IMR-90 (cell line): ENCODE results near the gene MTMR1. TPM values are rescaled to one million over a fixed set of nuclear protein-coding genes. Genes with fewer than 3 reads are reported as not detected.

Experiments
- ATAC-seq: fragments of 200-7000 bp; cut with Tn5 transposase; 2 replicates; pipeline ENCODE4 v1.9.1; 2020; ENCODE audit warnings: low read depth, mild to moderate bottlenecking, moderate library complexity
- BruUV-seq: library from RNA; stranded (reverse); fragments of 400-500 nt; replicated peaks from 2 replicates; lab custom pipeline; 2021; lab: Mats Ljungman, UMichigan
- CTCF ChIA-PET: fragments of 300-600 bp; formaldehyde crosslinking; extraction: SDS; loops from one replicate; lab custom pipeline; 2021; ENCODE audit warnings: antibody characterized with exemption; lab: Yijun Ruan, JAX
- POLR2A ChIA-PET: fragments of 300-600 bp; sonication (Branson Sonifier 250); formaldehyde crosslinking; loops from one replicate; lab custom pipeline; 2022; ENCODE audit warnings: antibody characterized with exemption; ENCODE audit not compliant: unreplicated experiment; lab: Charles Lee
- DNase-seq: peaks from one replicate; pipeline ENCODE4 v3.0.0; 2013
- H2AFZ ChIP-seq: replicated peaks from 2 replicates; pipeline ENCODE3; 2013; ENCODE audit warnings: low read length, mild to moderate bottlenecking; ENCODE audit not compliant: poor library complexity
- H2AK5ac ChIP-seq: 2 replicates; pipeline ENCODE4 v1.6.1; 2013; ENCODE audit warnings: low read depth, low read length, inconsistent platforms
- H2AK9ac ChIP-seq: replicated peaks from 2 replicates; pipeline ENCODE3; 2013; ENCODE audit warnings: mild to moderate bottlenecking, low read depth, low read length, moderate library complexity; ENCODE audit not compliant: poor library complexity
- H2BK120ac ChIP-seq: 2 replicates; pipeline ENCODE4 v1.6.1; 2013; ENCODE audit warnings: low read depth, low read length, inconsistent platforms
- H2BK15ac ChIP-seq: 3 replicates; pipeline ENCODE4 v1.6.1; 2013; ENCODE audit warnings: low read depth, low read length, inconsistent platforms
- H2BK20ac ChIP-seq: 2 replicates; pipeline ENCODE4 v1.6.1; 2013; ENCODE audit warnings: low read depth, mild to moderate bottlenecking, inconsistent platforms, low read length, moderate library complexity
- H2BK5ac ChIP-seq: 2 replicates; pipeline ENCODE4 v1.6.1; 2013; ENCODE audit warnings: mild to moderate bottlenecking, low read depth, low read length, inconsistent platforms; ENCODE audit not compliant: poor library complexity, severe bottlenecking
- H3K14ac ChIP-seq: replicated peaks from 2 replicates; pipeline ENCODE4 v1.6.1; 2013; ENCODE audit warnings: low read depth, low read length, inconsistent platforms
- H3K18ac ChIP-seq: 2 replicates; pipeline ENCODE4 v1.6.1; 2013; ENCODE audit warnings: low read depth, low read length, control low read depth
- H3K23ac ChIP-seq: 2 replicates; pipeline ENCODE4 v1.6.1; 2013; ENCODE audit warnings: low read depth, low read length, inconsistent platforms
- H3K27ac ChIP-seq: 2 replicates; pipeline ENCODE4 v1.5.1; 2013; ENCODE audit warnings: mild to moderate bottlenecking, control low read depth, low read length; ENCODE audit not compliant: insufficient read depth
- H3K27me3 ChIP-seq: 2 replicates; pipeline ENCODE4 v1.6.1; 2013; ENCODE audit warnings: low read length; ENCODE audit not compliant: control insufficient read depth, insufficient read depth
- H3K36me3 ChIP-seq: 2 replicates; pipeline ENCODE4 v1.6.1; 2013; ENCODE audit warnings: low read length, mixed read lengths; ENCODE audit not compliant: control insufficient read depth, insufficient read depth
- H3K4ac ChIP-seq: 2 replicates; pipeline ENCODE4 v1.6.1; 2013; ENCODE audit warnings: low read depth, low read length, inconsistent platforms
- H3K4me1 ChIP-seq: 2 replicates; pipeline ENCODE4 v1.6.1; 2013; ENCODE audit warnings: low read length, mixed read lengths; ENCODE audit not compliant: control insufficient read depth, insufficient read depth
- H3K4me2 ChIP-seq: 2 replicates; pipeline ENCODE4 v1.6.1; 2013; ENCODE audit warnings: low read depth, mild to moderate bottlenecking, control low read depth, low read length, moderate library complexity
- H3K4me3 ChIP-seq: 2 replicates; pipeline ENCODE4 v1.5.1; 2013; ENCODE audit warnings: low read depth, mild to moderate bottlenecking, control low read depth, low read length, moderate library complexity; ENCODE audit not compliant: insufficient read depth
- H3K56ac ChIP-seq: 2 replicates; pipeline ENCODE4 v1.6.1; 2013; ENCODE audit warnings: low read length, inconsistent platforms; ENCODE audit not compliant: insufficient read depth; ENCODE audit errors: extremely low read depth
- H3K79me1 ChIP-seq, 2 experiments: 2 replicates each; pipeline ENCODE4 v1.6.1; 2013; ENCODE audit warnings: low read length in 2 of 2, inconsistent platforms in 1 of 2, low read depth in 1 of 2
- H3K9ac ChIP-seq: 2 replicates; pipeline ENCODE4 v1.6.1; 2013; ENCODE audit warnings: low read depth, low read length, control low read depth
- H3K9me1 ChIP-seq: 2 replicates; pipeline ENCODE4 v1.6.1; 2013; ENCODE audit warnings: low read length, inconsistent platforms; ENCODE audit not compliant: insufficient read depth
- H3K9me3 ChIP-seq: 2 replicates; pipeline ENCODE4 v1.6.1; 2013; ENCODE audit warnings: low read length; ENCODE audit not compliant: control insufficient read depth, insufficient read depth
- H4K20me1 ChIP-seq: 2 replicates; pipeline ENCODE4 v1.6.1; 2013; ENCODE audit warnings: low read length, inconsistent platforms; ENCODE audit not compliant: insufficient read depth
- H4K5ac ChIP-seq: 2 replicates; pipeline ENCODE4 v1.6.1; 2013; ENCODE audit warnings: mild to moderate bottlenecking, low read depth, low read length, control low read depth
- H4K8ac ChIP-seq, 2 experiments: 2 replicates each; pipeline ENCODE4 v1.6.1; 2013; ENCODE audit warnings: low read depth in 2 of 2, low read length in 2 of 2, control low read depth in 1 of 2, inconsistent platforms in 1 of 2
- H4K91ac ChIP-seq: 2 replicates; pipeline ENCODE4 v1.6.1; 2013; ENCODE audit warnings: low read depth, low read length, inconsistent platforms; ENCODE audit not compliant: insufficient read depth
- BHLHE40 ChIP-seq: fragments of 150-350 bp; IDR thresholded peaks from 2 replicates; pipeline ENCODE4 v1.6.1; 2016; ENCODE audit warnings: mild to moderate bottlenecking, low read depth, low read length
- CEBPB ChIP-seq: IDR thresholded peaks from 2 replicates; pipeline ENCODE4 v1.6.1; 2012; ENCODE audit warnings: low read depth, low read length, improper control_type of control experiment
- ELK1 ChIP-seq: fragments of 150-350 bp; IDR thresholded peaks from 2 replicates; pipeline ENCODE4 v1.6.1; 2016; ENCODE audit warnings: low read depth, mild to moderate bottlenecking, low read length, moderate library complexity, borderline replicate concordance
- FOS ChIP-seq: fragments of 150-350 bp; IDR thresholded peaks from 2 replicates; pipeline ENCODE4 v1.6.1; 2016; ENCODE audit warnings: low read depth, low read length
- MAZ ChIP-seq: IDR thresholded peaks from 2 replicates; pipeline ENCODE4 v1.6.1; 2012; ENCODE audit warnings: low read depth, mild to moderate bottlenecking, low read length, improper control_type of control experiment, moderate library complexity, borderline replicate concordance
- MXI1 ChIP-seq: IDR thresholded peaks from 2 replicates; pipeline ENCODE4 v1.6.1; 2012; ENCODE audit warnings: low read depth, mild to moderate bottlenecking, low read length, moderate library complexity, borderline replicate concordance
- NFE2L2 ChIP-seq: fragments of 150-350 bp; IDR thresholded peaks from 2 replicates; pipeline ENCODE4 v1.6.1; 2016; ENCODE audit warnings: low read depth, mild to moderate bottlenecking, low read length
- POLR2A ChIP-seq: IDR thresholded peaks from 2 replicates; pipeline ENCODE4 v1.6.1; 2012; ENCODE audit warnings: mild to moderate bottlenecking, low read depth, low read length
- RAD21 ChIP-seq: IDR thresholded peaks from 2 replicates; pipeline ENCODE4 v1.6.1; 2012; ENCODE audit warnings: low read length, improper control_type of control experiment
- RFX5 ChIP-seq: IDR thresholded peaks from 2 replicates; pipeline ENCODE4 v1.8.0; 2012; ENCODE audit warnings: low read depth, mild to moderate bottlenecking, low read length, moderate library complexity
- SMC3 ChIP-seq: fragments of 150-350 bp; IDR thresholded peaks from 2 replicates; pipeline ENCODE4 v1.6.1; 2016; ENCODE audit warnings: low read depth, mild to moderate bottlenecking, antibody characterized with exemption, low read length, moderate library complexity
- WGBS, 2 experiments: methylation state at CpG; one replicate each; pipeline versions ENCODE4 v1.1.5 to v1.1.7; 2013; ENCODE audit warnings: missing lambda C conversion rate in 2 of 2; ENCODE audit not compliant: insufficient read length in 1 of 2; ENCODE audit errors: extremely low coverage in 2 of 2; 5-methylcytosine and 5-hydroxymethylcytosine counted together
- dilution Hi-C: fragments of 300-500 bp; cut with HindIII; formaldehyde crosslinking; loops from one replicate; pipeline ENCODE4 v1.14.3; 2018; ENCODE audit warnings: low sequenced_read_pairs; ENCODE audit not compliant: unreplicated experiment
- in situ Hi-C: fragments of 300-500 bp; cut with MboI; formaldehyde crosslinking; loops from 3 replicates; pipeline ENCODE4 v1.14.3; 2019; ENCODE audit warnings: low sequenced_read_pairs, inconsistent platforms, mixed read lengths
- intact Hi-C: fragments of 100-400 bp; cut with micrococcal nuclease; formaldehyde crosslinking; loops from 2 replicates; pipeline ENCODE4 v1.10.0; 2022
- polyA plus RNA-seq, 3 experiments: library from polyadenylated mRNA; depleted of rRNA; stranded (reverse); fragments of >200 nt; gene quantifications; 2 replicates each; pipeline ENCODE4 v1.2.3, GENCODE V29; 2012; ENCODE audit warnings: low replicate concordance in 1 of 3
- total RNA-seq: library from RNA; depleted of rRNA; stranded (reverse); fragments of >200 nt; gene quantifications from 2 replicates; pipeline ENCODE4 v1.2.3, GENCODE V29; 2012
- TF ChIP-seq, protein P1 (sequence below): fragments of 150-350 bp; IDR thresholded peaks from 2 replicates; pipeline ENCODE4 v1.6.1; 2017; ENCODE audit warnings: mild to moderate bottlenecking, antibody characterized with exemption, low read length, low read depth

MTMR1 gene
- total and polyA plus RNA-seq, 2 of the 4 experiments (the other 2 are of a cell fraction) = 19.0 to 28.8 TPM

DNA sequence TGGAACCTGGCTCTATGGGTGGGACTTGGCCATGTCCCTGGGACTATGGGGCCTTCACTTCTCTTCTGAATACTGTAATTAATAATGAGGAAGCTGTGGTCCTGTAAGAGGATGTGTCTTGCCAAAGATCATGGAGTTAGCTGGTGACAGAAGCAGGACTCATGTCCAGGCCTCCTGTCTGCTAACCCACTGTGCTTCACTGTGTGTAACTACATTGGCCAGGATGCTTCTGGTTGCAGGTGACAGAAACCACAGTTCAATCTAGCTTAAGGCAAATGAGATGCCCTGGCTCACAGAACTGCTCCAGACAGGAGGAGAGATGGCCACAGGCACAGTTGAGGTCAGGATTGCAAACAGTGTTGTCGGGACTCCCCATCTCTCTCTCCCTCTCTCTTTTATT, 3.1 kb downstream of the MTMR1 start:
- H3K4me1 ChIP-seq = peaks cover 2% of the 10 kb centered on the region; the same call in 1 of the 2 replicates
- H3K18ac ChIP-seq = no peak overlapping the region
- H3K56ac ChIP-seq = no peak overlapping the region
- no peak overlapping the region for H4K8ac ChIP-seq
- TF ChIP-seq MAZ (no peak), RFX5 (no peak), FOS (no peak), POLR2A (no peak), ELK1 (no peak), SMC3 (no peak), CEBPB (no peak), NFE2L2 (no peak), BHLHE40 (no peak), RAD21 (no peak), MXI1 (no peak)
- TF ChIP-seq, protein P1, sequence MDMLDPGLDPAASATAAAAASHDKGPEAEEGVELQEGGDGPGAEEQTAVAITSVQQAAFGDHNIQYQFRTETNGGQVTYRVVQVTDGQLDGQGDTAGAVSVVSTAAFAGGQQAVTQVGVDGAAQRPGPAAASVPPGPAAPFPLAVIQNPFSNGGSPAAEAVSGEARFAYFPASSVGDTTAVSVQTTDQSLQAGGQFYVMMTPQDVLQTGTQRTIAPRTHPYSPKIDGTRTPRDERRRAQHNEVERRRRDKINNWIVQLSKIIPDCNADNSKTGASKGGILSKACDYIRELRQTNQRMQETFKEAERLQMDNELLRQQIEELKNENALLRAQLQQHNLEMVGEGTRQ = no peak
- no peak overlapping the region for H2BK20ac ChIP-seq
- H3K9me3 ChIP-seq = peaks cover 6% of the 10 kb centered on the region; the same call in 1 of the 2 replicates
- no peak overlapping the region for H3K27ac ChIP-seq
- no peak overlapping the region for H3K9ac ChIP-seq
- H3K36me3 ChIP-seq = no peaks in the 10 kb centered on the region
- peaks cover 2 to 26% of the 10 kb centered on the region in 2 experiments; a peak in 2 of 4 replicates for H3K79me1 ChIP-seq
- H3K4ac ChIP-seq = no peak overlapping the region
- ChIA-PET CTCF (no interaction called here), POLR2A (no interaction called here)
- intact Hi-C loops (no loop called here), in situ Hi-C loops (no loop called here), dilution Hi-C loops (no loop called here)
- H3K23ac ChIP-seq = no peak overlapping the region
- 0 out of 2 replicates have a peak, but pooled peaks cover 2% of the 10 kb centered on the region for H3K9me1 ChIP-seq
- ATAC-seq = no peak
- H2BK5ac ChIP-seq = no peak overlapping the region
- H2AFZ ChIP-seq = no peak overlapping the region
- WGBS, 2 experiments = no CpG with 5 or more reads among the region's 1 CpG
- no peak for DNase-seq
- H3K4me2 ChIP-seq = no peak overlapping the region
- no peak overlapping the region for H3K4me3 ChIP-seq
- no peak overlapping the region; the same call in 1 of the 2 replicates for H3K14ac ChIP-seq
- H2BK15ac ChIP-seq = no peak overlapping the region
- H4K20me1 ChIP-seq = no peaks in the 10 kb centered on the region
- H4K5ac ChIP-seq = no peak overlapping the region
- no peak overlapping the region for H2AK5ac ChIP-seq
- H4K91ac ChIP-seq = no peak overlapping the region
- H2AK9ac ChIP-seq = no peak overlapping the region
- BruUV-seq = no TSS peak
- no peak overlapping the region for H2BK120ac ChIP-seq
- H3K27me3 ChIP-seq = no peaks in the 10 kb centered on the region
